Neural progenitor cell (in vitro differentiated cells): ENCODE results near the gene PRKAB1.

Source experiments
- EZH2 ChIP-seq: fragments of 200-600 bp; sonication (generic); IDR thresholded peaks from 2 replicates; pipeline ENCODE4 v1.6.1; 2017; ENCODE audit warnings: antibody characterized with exemption, mild to moderate bottlenecking, moderate library complexity
- EZH2phosphoT487 ChIP-seq: fragments of 200-600 bp; sonication (generic); IDR thresholded peaks from 2 replicates; pipeline ENCODE4 v1.6.1; 2017; ENCODE audit warnings: antibody characterized with exemption
- TF ChIP-seq, protein P1 (sequence below): fragments of 200-600 bp; sonication (generic); IDR thresholded peaks from 2 replicates; pipeline ENCODE4 v1.5.1; 2017; ENCODE audit warnings: antibody characterized with exemption, mild to moderate bottlenecking

DNA sequence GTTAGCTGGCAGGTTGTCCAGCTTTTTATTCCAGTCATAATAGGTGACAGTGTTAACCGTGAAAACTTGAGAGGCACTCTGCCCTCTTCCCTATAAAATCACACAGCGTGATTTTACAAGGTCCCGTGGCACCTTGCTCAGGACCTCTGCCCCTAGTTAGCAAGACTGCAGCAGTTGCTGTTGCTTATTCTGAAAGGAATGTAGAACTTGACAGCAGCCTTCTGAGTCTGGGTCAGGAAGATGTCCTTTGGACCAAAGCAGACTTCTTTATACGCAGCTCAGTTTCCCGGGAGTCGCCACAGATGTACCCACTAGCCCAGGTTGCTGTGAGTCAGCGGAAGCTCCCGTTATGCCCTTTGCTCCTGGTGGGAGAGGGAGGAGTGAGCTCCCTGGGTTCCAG, 13.2 kb downstream of the PRKAB1 start:
- TF ChIP-seq, protein P1, sequence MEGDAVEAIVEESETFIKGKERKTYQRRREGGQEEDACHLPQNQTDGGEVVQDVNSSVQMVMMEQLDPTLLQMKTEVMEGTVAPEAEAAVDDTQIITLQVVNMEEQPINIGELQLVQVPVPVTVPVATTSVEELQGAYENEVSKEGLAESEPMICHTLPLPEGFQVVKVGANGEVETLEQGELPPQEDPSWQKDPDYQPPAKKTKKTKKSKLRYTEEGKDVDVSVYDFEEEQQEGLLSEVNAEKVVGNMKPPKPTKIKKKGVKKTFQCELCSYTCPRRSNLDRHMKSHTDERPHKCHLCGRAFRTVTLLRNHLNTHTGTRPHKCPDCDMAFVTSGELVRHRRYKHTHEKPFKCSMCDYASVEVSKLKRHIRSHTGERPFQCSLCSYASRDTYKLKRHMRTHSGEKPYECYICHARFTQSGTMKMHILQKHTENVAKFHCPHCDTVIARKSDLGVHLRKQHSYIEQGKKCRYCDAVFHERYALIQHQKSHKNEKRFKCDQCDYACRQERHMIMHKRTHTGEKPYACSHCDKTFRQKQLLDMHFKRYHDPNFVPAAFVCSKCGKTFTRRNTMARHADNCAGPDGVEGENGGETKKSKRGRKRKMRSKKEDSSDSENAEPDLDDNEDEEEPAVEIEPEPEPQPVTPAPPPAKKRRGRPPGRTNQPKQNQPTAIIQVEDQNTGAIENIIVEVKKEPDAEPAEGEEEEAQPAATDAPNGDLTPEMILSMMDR = no peak
- TF ChIP-seq EZH2phosphoT487 (no peak), EZH2 (no peak)
